ENCODE data around the gene BZW1. TPM values are rescaled to one million over a fixed set of nuclear protein-coding genes. Genes with fewer than 3 reads are reported as not detected.

BZW1 gene
- 100 to 1,000 TPM; 201 to 252 TPM for total RNA-seq

- Histone ChIP-seq H3K36me3 (peaks cover 16% of the 10 kb centered on the region), H3K4me1 (ENCODE audit: control insufficient read depth in 1 of 2, low read depth in 2 of 2) (peaks cover 29 to 45% of the 10 kb centered on the region in 2 donors), H3K27me3 (replicated peaks; ENCODE audit: insufficient read depth) (no peaks in the 10 kb centered on the region), H3K9me3 (no peaks in the 10 kb centered on the region), H3K27ac (peak within 1 kb of the TSS; percentile 98 to 99), H3K4me3 (peak within 1 kb of the TSS; percentile 97)
- no peak for TF ChIP-seq CTCF (IDR thresholded peaks at IDR 0.05)
- ATAC-seq (ENCODE audit: insufficient number of reproducible peaks, low FRiP score, low read depth) (peak; percentile 96), DNase-seq (ENCODE audit: low spot score) (peak; percentile 82)
Observed at GRCh38 chr2:200811333-200812121, at the start of gene BZW1. Gene BZW1 (plus strand): TSS chr2:200811910. CDS start chr2:200813218, 1,308 bp downstream.

- H3K9me3 ChIP-seq, result no peaks in the 10 kb centered on the region
- DNase-seq (ENCODE audit: low spot score) (no peak), ATAC-seq (ENCODE audit: insufficient number of reproducible peaks, low FRiP score, low read depth) (no peak)
- H3K27ac ChIP-seq, result no peak overlapping the region
- no peaks in the 10 kb centered on the region for H3K36me3 ChIP-seq
- H3K4me1 ChIP-seq (ENCODE audit: control insufficient read depth in 1 of 2, low read depth in 2 of 2), result peaks cover 12 to 22% of the 10 kb centered on the region in 2 donors
- TF ChIP-seq CTCF (IDR thresholded peaks at IDR 0.05), result no peak
- no peaks in the 10 kb centered on the region for H3K27me3 ChIP-seq (replicated peaks; ENCODE audit: insufficient read depth)
- H3K4me3 ChIP-seq, result no peak overlapping the region
Observed at GRCh38 chr2:200762127-200762526, 49.6 kb upstream of the BZW1 start.

GRCh38 chr2:200763422-200763821 lies 48.3 kb upstream of the BZW1 start:
- TF ChIP-seq CTCF (IDR thresholded peaks at IDR 0.05), result no peak
- H3K4me1 ChIP-seq (ENCODE audit: control insufficient read depth in 1 of 2, low read depth in 2 of 2), result peaks cover 12 to 22% of the 10 kb centered on the region in 2 donors
- DNase-seq (ENCODE audit: low spot score), result no peak
- no peak for ATAC-seq (ENCODE audit: insufficient number of reproducible peaks, low FRiP score, low read depth)
- H3K9me3 ChIP-seq, result no peaks in the 10 kb centered on the region
- no peaks in the 10 kb centered on the region for H3K27me3 ChIP-seq (replicated peaks; ENCODE audit: insufficient read depth)
- H3K4me3 ChIP-seq, result no peak overlapping the region
- H3K36me3 ChIP-seq, result no peaks in the 10 kb centered on the region
- H3K27ac ChIP-seq, result no peak overlapping the region

- no peak for TF ChIP-seq CTCF (IDR thresholded peaks at IDR 0.05)
- Histone ChIP-seq H3K4me1 (ENCODE audit: control insufficient read depth in 1 of 2, low read depth in 2 of 2) (peaks cover 18 to 27% of the 10 kb centered on the region in 2 donors), H3K27ac (peak overlapping the region; percentile 6 to 42), H3K27me3 (replicated peaks; ENCODE audit: insufficient read depth) (no peaks in the 10 kb centered on the region), H3K4me3 (no peak overlapping the region), H3K36me3 (no peaks in the 10 kb centered on the region), H3K9me3 (no peaks in the 10 kb centered on the region)
- DNase-seq (ENCODE audit: low spot score), result no peak
- no peak for ATAC-seq (ENCODE audit: insufficient number of reproducible peaks, low FRiP score, low read depth)
Observed at GRCh38 chr2:200765139-200765951, 46.4 kb upstream of the BZW1 start.

- peaks cover 25 to 35% of the 10 kb centered on the region in 2 donors for H3K4me1 ChIP-seq (ENCODE audit: control insufficient read depth in 1 of 2, low read depth in 2 of 2)
- H3K4me3 ChIP-seq, result no peak overlapping the region
- H3K9me3 ChIP-seq, result no peaks in the 10 kb centered on the region
- no peaks in the 10 kb centered on the region for H3K36me3 ChIP-seq
- DNase-seq (ENCODE audit: low spot score) (no peak), ATAC-seq (ENCODE audit: insufficient number of reproducible peaks, low FRiP score, low read depth) (peak; percentile 58)
- peak overlapping the region; percentile 6 to 42 for H3K27ac ChIP-seq
- no peak for TF ChIP-seq CTCF (IDR thresholded peaks at IDR 0.05)
- no peaks in the 10 kb centered on the region for H3K27me3 ChIP-seq (replicated peaks; ENCODE audit: insufficient read depth)
Observed at GRCh38 chr2:200765995-200766660, 45.6 kb upstream of the BZW1 start.
